HCT116 (cell line): ENCODE results near the gene EMC10. TPM values are rescaled to one million over a fixed set of nuclear protein-coding genes. Genes with fewer than 3 reads are reported as not detected.
"Not testable (repeated sequence)": the region's sequence is repeated elsewhere in the genome, so short reads cannot be mapped to it uniquely, and the experiment has no call there.

Experiments
- ATAC-seq: fragments of 200-7000 bp; cut with Tn5 transposase; 2 replicates; pipeline ENCODE4 v1.9.1; 2020; ENCODE audit warnings: mild to moderate bottlenecking, moderate library complexity
- BruUV-seq: library from RNA; stranded (reverse); fragments of 400-500 nt; replicated peaks from 2 replicates; lab custom pipeline; 2021; lab: Mats Ljungman, UMichigan
- CTCF ChIA-PET: fragments of 300-600 bp; sonication (Branson Sonifier 250); formaldehyde crosslinking; loops from one replicate; lab custom pipeline; 2021; ENCODE audit warnings: antibody characterized with exemption; lab: Charles Lee
- POLR2A ChIA-PET: fragments of 300-600, 350-600 bp; sonication (Branson Sonifier 250); formaldehyde crosslinking; loops from one replicate; lab custom pipeline; 2021; ENCODE audit warnings: antibody characterized with exemption; lab: Charles Lee
- RAD21 ChIA-PET, 2 experiments: fragments of 300-600 bp; sonication (Branson Sonifier 250); formaldehyde crosslinking; loops; one replicate each; lab custom pipeline; 2023; ENCODE audit warnings: low total read pairs in 2 of 2; ENCODE audit not compliant: uncharacterized antibody in 2 of 2, unreplicated experiment in 2 of 2, low non-redundant PET in 1 of 2; lab: Charles Lee
- DNase-seq: peaks from one replicate; pipeline ENCODE4 v3.0.0-alpha.2; 2010; ENCODE audit warnings: low read depth, low spot score
- H2AFZ ChIP-seq: fragments of 200-600 bp; shearing (Covaris generic), sonication (generic); 2 replicates; pipeline ENCODE4 v1.6.1; 2017; ENCODE audit warnings: low read depth, mixed run types, mixed read lengths, antibody characterized with exemption, low read length; ENCODE audit not compliant: poor library complexity, severe bottlenecking
- H3K27ac ChIP-seq: 2 replicates; pipeline ENCODE4 v1.5.1; 2012; ENCODE audit warnings: low read depth, low read length
- H3K27me3 ChIP-seq: fragments of 200-600 bp; sonication (generic); 2 replicates; pipeline ENCODE4 v1.6.1; 2016; ENCODE audit warnings: mixed run types, low read length, mixed read lengths; ENCODE audit not compliant: insufficient read depth
- H3K36me3 ChIP-seq, 2 experiments: fragments of 200-500 bp in 1 of 2; fragments of 200-600 bp in 1 of 2; sonication (Bioruptor generic) in 1 of 2; sonication (generic) in 1 of 2; 2 replicates each; pipeline versions ENCODE4 v1.5.1 to v1.6.1; 2014 to 2016; ENCODE audit warnings: low read length in 2 of 2, inconsistent platforms in 1 of 2, mixed read lengths in 1 of 2, mixed run types in 1 of 2; ENCODE audit not compliant: insufficient read depth in 2 of 2, control insufficient read depth in 1 of 2
- H3K4me1 ChIP-seq, 2 experiments: fragments of 200-600 bp in 1 of 2; sonication (generic) in 1 of 2; 2 replicates each; pipeline versions ENCODE4 v1.5.1 to v1.6.1; 2012 to 2017; ENCODE audit warnings: low read length in 2 of 2, inconsistent platforms in 1 of 2, mild to moderate bottlenecking in 1 of 2, mixed read lengths in 1 of 2, mixed run types in 1 of 2, moderate library complexity in 1 of 2; ENCODE audit not compliant: insufficient read depth in 2 of 2, control insufficient read depth in 1 of 2
- H3K4me2 ChIP-seq: fragments of 200-600 bp; sonication (generic); 2 replicates; pipeline ENCODE4 v1.6.1; 2017; ENCODE audit warnings: mixed run types, low read length, mixed read lengths
- H3K4me3 ChIP-seq, 2 experiments: fragments of 200-600 bp in 1 of 2; sonication (generic) in 1 of 2; replicated peaks in 1 of 2; 2 replicates each; pipeline ENCODE4 v1.5.1; 2011 to 2016; ENCODE audit warnings: low read length in 2 of 2, control low read depth in 1 of 2, low read depth in 1 of 2, mild to moderate bottlenecking in 1 of 2, mixed read lengths in 1 of 2, mixed run types in 1 of 2
- H3K79me2 ChIP-seq: fragments of 200-600 bp; sonication (generic); 2 replicates; pipeline ENCODE4 v1.6.1; 2017; ENCODE audit warnings: mild to moderate bottlenecking, mixed run types, low read length, moderate library complexity, mixed read lengths; ENCODE audit not compliant: insufficient read depth
- H3K9ac ChIP-seq: fragments of 200-600 bp; sonication (generic); 2 replicates; pipeline ENCODE4 v1.6.1; 2016; ENCODE audit warnings: low read length, mixed read lengths
- H3K9me2 ChIP-seq: fragments of 200-600 bp; sonication (generic), shearing (Covaris generic); 2 replicates; pipeline ENCODE4 v1.6.1; 2017; ENCODE audit warnings: mixed run types, mild to moderate bottlenecking, moderate library complexity; ENCODE audit not compliant: insufficient read depth
- H3K9me3 ChIP-seq, 2 experiments: fragments of 200-500 bp in 1 of 2; fragments of 200-600 bp in 1 of 2; sonication (Bioruptor generic) in 1 of 2; sonication (generic) in 1 of 2; 2 replicates each; pipeline ENCODE4 v1.6.1; 2014 to 2017; ENCODE audit warnings: low read length in 2 of 2, mixed read lengths in 2 of 2, inconsistent platforms in 1 of 2, low read depth in 1 of 2, mild to moderate bottlenecking in 1 of 2, mixed run types in 1 of 2, moderate library complexity in 1 of 2; ENCODE audit not compliant: control insufficient read depth in 1 of 2, insufficient read depth in 1 of 2
- H4K20me1 ChIP-seq: fragments of 200-600 bp; sonication (generic), shearing (Covaris generic); 2 replicates; pipeline ENCODE4 v1.6.1; 2017; ENCODE audit warnings: mixed run types, mild to moderate bottlenecking, moderate library complexity; ENCODE audit not compliant: insufficient read depth
- ATF3 ChIP-seq: IDR thresholded peaks from 2 replicates; pipeline ENCODE4 v1.6.1; 2012
- CBX3 ChIP-seq: IDR thresholded peaks from 2 replicates; pipeline ENCODE4 v1.6.1; 2012; ENCODE audit warnings: low read depth
- CEBPB ChIP-seq: IDR thresholded peaks from 2 replicates; pipeline ENCODE4 v1.6.1; 2012; ENCODE audit warnings: low read depth
- RAD21 ChIP-seq: IDR thresholded peaks from 2 replicates; pipeline ENCODE4 v1.6.1; 2012; ENCODE audit warnings: low read depth, mild to moderate bottlenecking
- SIN3A ChIP-seq: IDR thresholded peaks from 2 replicates; pipeline ENCODE4 v1.6.1; 2012; ENCODE audit warnings: low read depth
- intact Hi-C: fragments of 100-400 bp; cut with micrococcal nuclease; formaldehyde crosslinking; loops from 2 replicates; pipeline ENCODE4 v1.10.0; 2022
- total RNA-seq: library from RNA; stranded (reverse); gene quantifications from one replicate; pipeline ENCODE4 v1.2.1, GENCODE V29; 2021; ENCODE audit not compliant: unreplicated experiment

Gene EMC10
- total RNA-seq, 1 experiment from 2014 or later = 92.4 TPM

GRCh38 chr19:50520822-50521465 is 44.6 kb downstream of the EMC10 start:
- CTCF ChIA-PET = no interaction called here
- H4K20me1 ChIP-seq = no peaks in the 10 kb centered on the region
- no TSS peak for BruUV-seq

GRCh38 chr19:50522881-50523280 is 46.6 kb downstream of the EMC10 start:
- no peak for DNase-seq
- no peak overlapping the region for H3K27ac ChIP-seq
- no peaks in the 10 kb centered on the region for H4K20me1 ChIP-seq
- no peak for TF ChIP-seq SIN3A
- TF ChIP-seq CBX3 = no peak
- no peak for TF ChIP-seq ATF3
- TF ChIP-seq RAD21 = no peak
- no peaks in the 10 kb centered on the region for H3K36me3 ChIP-seq
- no peak overlapping the region for H2AFZ ChIP-seq
- no TSS peak for BruUV-seq
- RAD21 ChIA-PET = no interaction called here
- H3K4me2 ChIP-seq = no peak overlapping the region
- H3K9me3 ChIP-seq = no peaks in the 10 kb centered on the region
- POLR2A ChIA-PET = no interaction called here
- CTCF ChIA-PET = interaction anchor here (2.6 kb wide), 1 partner anchor 15 kb away, joined by 11 read pairs; no protein-coding TSS in a partner anchor
- no peak for ATAC-seq
- H3K79me2 ChIP-seq = no peaks in the 10 kb centered on the region
- H3K9ac ChIP-seq = no peak overlapping the region
- H3K4me3 ChIP-seq = no peak overlapping the region
- H3K27me3 ChIP-seq = no peaks in the 10 kb centered on the region
- intact Hi-C loops = no loop called here
- no peaks in the 10 kb centered on the region for H3K9me2 ChIP-seq
- H3K4me1 ChIP-seq = no peaks in the 10 kb centered on the region

More at GRCh38 chr19:50520822-50521465, 44.6 kb downstream of the EMC10 start:
- H2AFZ ChIP-seq = no peak overlapping the region
- H3K9ac ChIP-seq = no peak overlapping the region
- H3K9me3 ChIP-seq = no peaks in the 10 kb centered on the region
- TF ChIP-seq CEBPB = no peak
- TF ChIP-seq, all 23 proteins: peak for 0
- ChIA-PET RAD21 (no interaction called here), POLR2A (no interaction called here)
- H3K9me2 ChIP-seq = no peaks in the 10 kb centered on the region
- no peak overlapping the region for H3K4me2 ChIP-seq
- no peak overlapping the region for H3K4me3 ChIP-seq
- intact Hi-C loops = no loop called here
- H3K27ac ChIP-seq = no peak overlapping the region
- H3K36me3 ChIP-seq = no peaks in the 10 kb centered on the region
- no peaks in the 10 kb centered on the region for H3K4me1 ChIP-seq
- no peaks in the 10 kb centered on the region for H3K79me2 ChIP-seq
- DNase-seq (no peak), ATAC-seq (no peak)
- H3K27me3 ChIP-seq = no peaks in the 10 kb centered on the region

GRCh38 chr19:50528052-50528451 is 51.7 kb downstream of the EMC10 start:
- H4K20me1 ChIP-seq, H2AFZ ChIP-seq, H3K27ac ChIP-seq, H3K27me3 ChIP-seq, H3K4me3 ChIP-seq, H3K4me2 ChIP-seq, intact Hi-C loops, H3K9me3 ChIP-seq, RAD21 ChIA-PET, H3K9me2 ChIP-seq, BruUV-seq, H3K79me2 ChIP-seq, DNase-seq, H3K4me1 ChIP-seq, H3K9ac ChIP-seq, H3K36me3 ChIP-seq, ATAC-seq, CTCF ChIA-PET: not testable (repeated sequence)
- POLR2A ChIA-PET = interaction anchor here (0.7 kb wide), 1 partner anchor 346 kb away, joined by 3 read pairs; no protein-coding TSS in a partner anchor
